Measurements from ENCODE around the gene ZNF644. TPM values are rescaled to one million over a fixed set of nuclear protein-coding genes. Genes with fewer than 3 reads are reported as not detected.
A peak's percentile ranks its signal among the peaks of the same experiment; 100 is the strongest.
"Not testable (repeated sequence)": the region's sequence is repeated elsewhere in the genome, so short reads cannot be mapped to it uniquely, and the experiment has no call there.

Gene ZNF644
- total RNA-seq (2022), result 43.5 and 46.2 TPM in 2 replicates
- percentile 96 among the genes with signal in this experiment for Bru-seq, nascent RNA
- percentile 78 among the genes with signal in this experiment for BruChase-seq, experiment 1, labeled RNA remaining after a 6-hour chase
- BruChase-seq, experiment 2, labeled RNA remaining after a 2-hour chase, result percentile 93 among the genes with signal in this experiment
- long read RNA-seq, full-length matches to known transcripts, result 25 of 43 reads
- long read RNA-seq, partial matches to known transcripts, result 3 of 43 reads
- long read RNA-seq, other reads (novel, unspliced or antisense), result 15 of 43 reads

DNA sequence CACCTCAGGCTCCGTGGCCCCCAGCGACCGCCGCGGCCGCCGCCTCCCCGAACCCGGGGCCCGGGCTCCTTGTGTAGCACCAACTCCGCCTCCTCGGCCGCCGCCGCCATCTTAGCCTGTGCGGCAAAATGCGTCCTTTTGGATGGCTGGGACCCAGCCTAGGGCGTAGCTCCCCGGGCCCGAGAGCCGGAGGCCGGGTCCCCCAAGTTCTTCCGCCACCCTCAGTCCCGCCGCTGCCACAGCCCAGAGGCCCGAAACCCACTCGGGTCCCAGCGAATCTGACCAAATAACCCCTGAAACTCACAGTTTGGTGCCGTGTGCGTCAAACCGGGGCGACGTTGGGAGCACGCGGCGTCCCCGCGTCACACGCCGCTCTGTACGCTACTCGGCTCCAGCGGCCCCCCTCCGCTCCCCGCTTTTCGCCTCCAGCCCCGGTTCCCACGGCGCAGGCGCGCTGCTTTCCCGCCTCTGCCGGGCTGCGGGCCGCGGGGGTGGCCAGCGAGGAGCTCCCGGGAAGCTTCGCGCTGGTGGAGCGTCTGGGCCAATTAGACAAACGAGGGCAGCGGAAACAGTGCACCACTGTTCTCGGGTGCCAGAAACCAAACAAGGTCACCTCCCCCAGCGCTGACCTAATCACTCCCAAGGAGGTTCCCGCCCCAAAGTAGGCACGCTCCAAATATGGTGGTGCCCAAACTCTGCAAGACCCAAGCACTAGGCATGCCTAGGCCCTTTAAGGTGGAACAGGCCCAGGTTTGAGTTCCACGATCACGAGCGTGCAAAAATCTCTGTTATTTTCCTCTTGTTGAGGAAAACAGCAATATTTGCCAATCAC, at the start of gene ZNF644:
ZNF644 (minus strand) TSS at position 350 of the 832 bp plus-strand sequence. CDS start 39,682 bp downstream, outside the sequence.
- TF ChIP-seq, protein P1, sequence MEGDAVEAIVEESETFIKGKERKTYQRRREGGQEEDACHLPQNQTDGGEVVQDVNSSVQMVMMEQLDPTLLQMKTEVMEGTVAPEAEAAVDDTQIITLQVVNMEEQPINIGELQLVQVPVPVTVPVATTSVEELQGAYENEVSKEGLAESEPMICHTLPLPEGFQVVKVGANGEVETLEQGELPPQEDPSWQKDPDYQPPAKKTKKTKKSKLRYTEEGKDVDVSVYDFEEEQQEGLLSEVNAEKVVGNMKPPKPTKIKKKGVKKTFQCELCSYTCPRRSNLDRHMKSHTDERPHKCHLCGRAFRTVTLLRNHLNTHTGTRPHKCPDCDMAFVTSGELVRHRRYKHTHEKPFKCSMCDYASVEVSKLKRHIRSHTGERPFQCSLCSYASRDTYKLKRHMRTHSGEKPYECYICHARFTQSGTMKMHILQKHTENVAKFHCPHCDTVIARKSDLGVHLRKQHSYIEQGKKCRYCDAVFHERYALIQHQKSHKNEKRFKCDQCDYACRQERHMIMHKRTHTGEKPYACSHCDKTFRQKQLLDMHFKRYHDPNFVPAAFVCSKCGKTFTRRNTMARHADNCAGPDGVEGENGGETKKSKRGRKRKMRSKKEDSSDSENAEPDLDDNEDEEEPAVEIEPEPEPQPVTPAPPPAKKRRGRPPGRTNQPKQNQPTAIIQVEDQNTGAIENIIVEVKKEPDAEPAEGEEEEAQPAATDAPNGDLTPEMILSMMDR (IDR thresholded peaks at IDR 0.05; ENCODE audit: unreplicated experiment), result no peak
- peaks cover 10% of the 10 kb centered on the region for H3K4me1 Mint-ChIP-seq (ENCODE audit: insufficient read depth, unreplicated experiment)
- POLR2A ChIA-PET, result interaction anchor here (0.6 to 3.0 kb wide), 17 partner anchors 9 to 1050 kb away, joined by 3 to 11 read pairs (median 3); no protein-coding TSS in a partner anchor
- peak within 1 kb of the TSS; percentile 100 for H3K27ac Mint-ChIP-seq (ENCODE audit: low read depth, unreplicated experiment)
- intact Hi-C loops (cut with micrococcal nuclease), result loop anchor here (10.0 kb wide), 2 partner anchors 437 to 897 kb away; no protein-coding TSS in a partner anchor
- H3K9me3 Mint-ChIP-seq (ENCODE audit: unreplicated experiment), result no peaks in the 10 kb centered on the region
- H3K4me3 Mint-ChIP-seq (ENCODE audit: unreplicated experiment), result peak within 1 kb of the TSS; percentile 89
- peak; percentile 96 for DNase-seq (ENCODE audit: unreplicated experiment)
- BruUV-seq (replicated peaks), result no TSS peak
- H3K27me3 Mint-ChIP-seq (ENCODE audit: insufficient read depth, unreplicated experiment), result no peaks in the 10 kb centered on the region
- CTCF ChIA-PET, result interaction anchor here (1.5 kb wide), 1 partner anchor 10 kb away, joined by 4 read pairs; no protein-coding TSS in a partner anchor
- peaks cover 12% of the 10 kb centered on the region for H3K36me3 Mint-ChIP-seq (ENCODE audit: insufficient read depth, unreplicated experiment)

DNA sequence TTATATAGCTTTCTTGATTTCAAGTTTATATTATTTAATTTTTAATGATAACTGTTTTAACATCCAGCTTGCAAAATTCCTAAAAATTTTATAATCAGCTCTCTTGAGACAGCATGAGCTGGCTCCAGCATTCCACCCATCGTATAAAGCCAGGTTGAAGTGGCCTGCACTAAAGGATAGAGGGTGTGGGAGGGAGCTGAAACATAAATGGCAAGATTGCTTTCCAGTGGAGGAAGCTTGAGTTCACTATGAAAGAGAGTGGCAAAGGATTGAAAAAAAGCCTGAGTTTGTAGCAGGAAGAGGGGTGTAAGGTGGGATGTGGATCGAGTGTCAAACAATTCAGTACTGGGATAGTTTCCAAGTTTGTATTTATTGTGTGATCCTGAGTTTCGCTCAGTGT, 48.5 kb upstream of the ZNF644 start:
- Mint-ChIP-seq H3K27ac (ENCODE audit: low read depth, unreplicated experiment) (no peak overlapping the region), H3K27me3 (ENCODE audit: insufficient read depth, unreplicated experiment) (no peaks in the 10 kb centered on the region), H3K4me3 (ENCODE audit: unreplicated experiment) (no peak overlapping the region), H3K4me1 (ENCODE audit: insufficient read depth, unreplicated experiment) (peaks cover 6% of the 10 kb centered on the region), H3K36me3 (ENCODE audit: insufficient read depth, unreplicated experiment) (no peaks in the 10 kb centered on the region), H3K9me3 (ENCODE audit: unreplicated experiment) (peaks cover 11% of the 10 kb centered on the region)
- TF ChIP-seq, protein P1 (IDR thresholded peaks at IDR 0.05; ENCODE audit: unreplicated experiment), result no peak
- no peak for DNase-seq (ENCODE audit: unreplicated experiment)
- ChIA-PET CTCF (interaction anchor here (0.7 to 0.8 kb wide), 2 partner anchors 95 to 325 kb away, joined by 5 to 6 read pairs; no protein-coding TSS in a partner anchor), POLR2A (interaction anchor here (0.7 to 1.5 kb wide), 2 partner anchors 22 to 28 kb away, joined by 3 to 4 read pairs; no protein-coding TSS in a partner anchor)
- intact Hi-C loops (cut with micrococcal nuclease), result no loop called here
- BruUV-seq (replicated peaks), result no TSS peak

DNA sequence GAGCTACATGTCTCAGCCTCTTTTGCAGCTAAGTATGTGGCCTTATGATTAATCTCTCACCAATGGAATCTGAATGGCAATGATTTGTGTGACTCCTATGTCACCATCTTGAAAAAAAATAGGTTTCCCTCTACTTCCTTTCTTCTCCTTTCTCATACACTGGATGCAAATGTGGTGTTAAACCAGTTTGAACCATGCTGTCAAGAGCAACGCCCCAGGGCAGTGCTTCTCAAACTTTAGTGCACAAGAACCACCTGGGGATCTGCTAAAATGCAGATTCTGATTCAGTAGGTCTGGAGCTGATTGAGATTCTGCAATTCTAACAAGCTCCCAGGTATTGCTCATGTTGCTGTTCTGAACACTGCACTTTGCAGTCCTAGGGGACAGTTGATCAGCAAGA, 44.7 kb upstream of the ZNF644 start:
- Mint-ChIP-seq H3K36me3 (ENCODE audit: insufficient read depth, unreplicated experiment) (no peaks in the 10 kb centered on the region), H3K9me3 (ENCODE audit: unreplicated experiment) (peaks cover 11% of the 10 kb centered on the region), H3K27ac (ENCODE audit: low read depth, unreplicated experiment) (no peak overlapping the region), H3K4me1 (ENCODE audit: insufficient read depth, unreplicated experiment) (peaks cover 6% of the 10 kb centered on the region), H3K4me3 (ENCODE audit: unreplicated experiment) (no peak overlapping the region), H3K27me3 (ENCODE audit: insufficient read depth, unreplicated experiment) (no peaks in the 10 kb centered on the region)
- DNase-seq (ENCODE audit: unreplicated experiment), result no peak
- ChIA-PET POLR2A (no interaction called here), CTCF (interaction anchor here (0.6 kb wide), 2 partner anchors 99 to 144 kb away, joined by 3 to 4 read pairs; no protein-coding TSS in a partner anchor)
- intact Hi-C loops (cut with micrococcal nuclease), result no loop called here
- no TSS peak for BruUV-seq (replicated peaks)
- TF ChIP-seq, protein P1 (IDR thresholded peaks at IDR 0.05; ENCODE audit: unreplicated experiment), result no peak

DNA sequence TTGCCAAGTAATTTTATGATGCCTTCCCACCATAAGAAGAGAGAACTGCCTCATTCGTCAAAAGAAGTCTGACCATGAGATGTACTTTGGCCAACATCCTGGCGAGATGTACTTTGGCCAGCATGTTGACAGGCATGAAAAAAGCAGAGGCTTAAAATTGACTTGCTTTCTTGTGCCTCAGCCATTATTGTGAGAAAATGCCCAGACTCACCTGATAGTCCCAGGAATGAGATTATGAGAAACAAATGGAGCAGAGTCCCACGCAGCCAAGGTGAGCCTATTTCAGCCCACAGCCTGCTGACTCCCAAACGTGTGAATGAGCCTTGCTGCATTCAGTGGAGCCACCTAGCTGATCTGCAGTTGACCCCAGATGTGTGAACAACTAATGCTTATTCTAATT, 43.5 kb upstream of the ZNF644 start:
- POLR2A ChIA-PET, result interaction anchor here (0.6 kb wide), 1 partner anchor 182 kb away, joined by 3 read pairs; no protein-coding TSS in a partner anchor
- peaks cover 11% of the 10 kb centered on the region for H3K9me3 Mint-ChIP-seq (ENCODE audit: unreplicated experiment)
- BruUV-seq (replicated peaks), result no TSS peak
- TF ChIP-seq, protein P1 (IDR thresholded peaks at IDR 0.05; ENCODE audit: unreplicated experiment), result no peak
- intact Hi-C loops (cut with micrococcal nuclease), result no loop called here
- no peaks in the 10 kb centered on the region for H3K27me3 Mint-ChIP-seq (ENCODE audit: insufficient read depth, unreplicated experiment)
- no peak overlapping the region for H3K27ac Mint-ChIP-seq (ENCODE audit: low read depth, unreplicated experiment)
- H3K4me1 Mint-ChIP-seq (ENCODE audit: insufficient read depth, unreplicated experiment), result peaks cover 3% of the 10 kb centered on the region
- H3K36me3 Mint-ChIP-seq (ENCODE audit: insufficient read depth, unreplicated experiment), result no peaks in the 10 kb centered on the region
- DNase-seq (ENCODE audit: unreplicated experiment), result no peak
- CTCF ChIA-PET, result interaction anchor here (0.6 kb wide), 2 partner anchors 11 to 50 kb away, joined by 3 to 5 read pairs; no protein-coding TSS in a partner anchor
- no peak overlapping the region for H3K4me3 Mint-ChIP-seq (ENCODE audit: unreplicated experiment)

DNA sequence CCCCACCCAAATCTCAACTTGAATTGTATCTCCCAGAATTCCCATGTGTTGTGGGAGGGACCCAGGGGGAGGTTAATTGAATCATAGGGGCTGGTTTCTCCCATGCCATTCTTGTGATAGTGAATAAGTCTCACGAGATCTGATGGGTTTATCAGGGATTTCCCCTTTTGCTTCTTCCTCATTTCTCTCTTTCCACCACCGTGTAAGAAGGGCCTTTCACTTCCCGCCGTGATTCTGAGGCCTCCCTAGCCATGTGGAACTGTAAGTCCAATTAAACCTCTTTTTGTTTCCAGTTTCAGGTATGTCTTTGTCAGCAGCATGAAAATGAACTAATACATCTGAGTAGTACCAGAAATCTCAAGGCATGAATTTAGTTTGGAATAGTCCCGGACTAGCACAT, 41.6 kb upstream of the ZNF644 start:
- DNase-seq (ENCODE audit: unreplicated experiment); POLR2A ChIA-PET; H3K27ac Mint-ChIP-seq (ENCODE audit: low read depth, unreplicated experiment); BruUV-seq (replicated peaks); H3K4me3 Mint-ChIP-seq (ENCODE audit: unreplicated experiment); H3K9me3 Mint-ChIP-seq (ENCODE audit: unreplicated experiment); intact Hi-C loops (cut with micrococcal nuclease); CTCF ChIA-PET; H3K27me3 Mint-ChIP-seq (ENCODE audit: insufficient read depth, unreplicated experiment); H3K4me1 Mint-ChIP-seq (ENCODE audit: insufficient read depth, unreplicated experiment); H3K36me3 Mint-ChIP-seq (ENCODE audit: insufficient read depth, unreplicated experiment): not testable (repeated sequence)

Data from MCF 10A (cell line).